Activated naive CD4-positive, alpha-beta T cell treated with Interleukin-2 at 50 U/mL for 16 hours (primary cell): ENCODE results near the gene SAP25.
A peak's percentile ranks its signal among the peaks of the same experiment; 100 is the strongest.
"Not testable (repeated sequence)": the region's sequence is repeated elsewhere in the genome, so short reads cannot be mapped to it uniquely, and the experiment has no call there.

Experiments used
- DNase-seq: peaks from one replicate; pipeline ENCODE4 v3.0.0-alpha.2; 2020

Gene SAP25

GRCh38 chr7:100556541-100556940 lies 17.2 kb downstream of the SAP25 start:
- no peak for DNase-seq

- no peak for DNase-seq
Measured at GRCh38 chr7:100555701-100556100, 18.0 kb downstream of the SAP25 start.

DNA sequence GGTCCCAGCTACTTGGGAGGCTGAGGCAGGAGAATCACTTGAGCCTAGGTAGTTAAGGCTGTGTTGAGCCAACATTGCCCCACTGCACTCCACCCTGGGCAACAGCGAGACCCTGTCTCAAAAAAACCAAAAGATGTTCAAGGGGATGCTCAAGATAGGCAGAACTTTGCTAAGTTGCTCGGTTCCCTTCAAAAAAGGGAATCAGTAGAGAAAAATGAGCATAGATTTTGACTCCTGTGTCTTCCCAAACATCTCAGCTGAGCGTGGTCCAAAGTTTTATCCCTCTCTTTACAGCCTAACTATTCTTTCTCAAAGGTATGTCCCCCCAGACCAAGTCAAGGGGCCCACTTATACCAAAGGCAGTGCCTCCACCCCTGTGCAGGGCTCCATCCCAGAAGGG lies 20.7 kb downstream of the SAP25 start:
- no peak for DNase-seq

DNA sequence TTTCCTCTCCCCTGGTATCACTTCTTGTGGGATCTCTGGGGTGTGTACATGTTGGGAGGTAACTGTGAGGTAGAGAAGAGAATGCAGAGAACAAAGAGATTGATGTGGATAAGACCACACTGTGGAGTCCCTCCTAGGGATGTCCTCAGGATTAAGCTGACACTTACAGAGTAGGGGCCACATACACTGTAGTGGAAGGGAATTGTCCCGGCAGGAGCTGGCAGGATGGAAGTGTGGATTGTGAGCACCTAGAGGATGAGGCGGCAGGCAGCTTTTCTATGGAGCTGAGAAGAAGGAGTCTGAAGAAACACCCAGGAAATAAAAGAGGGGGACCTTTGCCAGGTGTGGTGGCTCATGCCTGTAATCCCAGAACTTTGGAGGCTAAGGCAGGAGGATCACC lies 21.2 kb downstream of the SAP25 start:
- DNase-seq = no peak

- not testable (repeated sequence) for DNase-seq
Measured at GRCh38 chr7:100548446-100548845, 25.3 kb downstream of the SAP25 start.

DNA sequence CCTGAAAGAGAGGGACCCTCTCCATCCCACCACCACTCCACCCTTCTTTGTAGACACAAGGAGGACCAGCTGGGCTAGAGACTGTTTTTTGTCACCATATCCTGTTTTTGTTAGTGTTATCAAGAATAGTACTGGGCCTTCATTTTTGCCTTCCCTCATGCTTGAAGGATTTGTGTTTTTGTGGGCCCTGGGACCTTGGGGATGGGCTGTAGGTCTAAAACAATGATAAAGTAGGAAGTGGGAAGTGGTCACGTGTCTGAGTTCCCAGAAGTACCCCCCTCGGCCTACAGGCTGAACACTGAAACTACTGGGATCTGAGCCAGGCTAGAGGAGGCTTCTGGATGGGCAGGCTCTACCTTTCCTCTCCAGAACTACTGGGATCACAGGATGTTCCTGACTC lies 25.8 kb downstream of the SAP25 start:
- DNase-seq = no peak

- DNase-seq = no peak
Measured at GRCh38 chr7:100546926-100547800, 26.5 kb downstream of the SAP25 start.

- DNase-seq = no peak
Measured at GRCh38 chr7:100546129-100546925, 27.4 kb downstream of the SAP25 start.

DNA sequence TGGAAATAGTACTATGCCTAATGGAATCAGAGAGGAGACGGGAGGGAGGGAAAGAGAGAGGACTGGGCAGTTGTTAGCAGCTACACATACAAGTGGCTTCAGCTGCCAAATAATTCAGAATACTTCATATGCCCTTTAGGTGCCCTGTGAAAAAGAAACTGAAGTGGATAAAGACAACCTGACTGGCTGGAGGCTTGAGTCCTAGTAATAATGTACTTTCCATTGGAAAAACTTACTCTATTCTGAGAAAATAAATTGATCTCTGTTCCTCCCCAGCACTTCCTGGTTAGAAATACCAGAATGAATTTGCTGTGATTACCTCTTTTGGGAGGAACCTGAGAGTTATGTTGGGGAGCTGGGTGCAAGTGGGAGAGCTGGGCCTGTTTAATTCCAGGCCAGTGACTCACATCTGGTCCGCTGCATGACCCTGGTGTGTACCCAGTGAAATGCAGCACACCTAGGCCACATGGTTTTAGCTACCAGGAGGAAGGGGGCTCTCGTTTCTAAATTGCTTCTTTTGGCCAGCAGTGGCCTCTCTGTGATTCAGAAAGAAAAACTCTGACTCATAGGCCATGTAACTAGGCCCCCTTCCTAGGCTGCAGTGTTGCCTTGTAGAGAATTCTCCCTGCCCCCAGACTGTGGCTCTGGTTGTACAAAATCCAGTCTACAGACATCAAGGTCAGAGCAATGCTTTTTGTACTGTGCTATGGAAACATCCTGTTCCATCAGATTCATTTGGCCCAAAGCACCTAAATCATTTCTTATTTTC lies 28.2 kb downstream of the SAP25 start:
- DNase-seq = peak; percentile 69

GRCh38 chr7:100544967-100545359 lies 28.7 kb downstream of the SAP25 start:
- no peak for DNase-seq

DNA sequence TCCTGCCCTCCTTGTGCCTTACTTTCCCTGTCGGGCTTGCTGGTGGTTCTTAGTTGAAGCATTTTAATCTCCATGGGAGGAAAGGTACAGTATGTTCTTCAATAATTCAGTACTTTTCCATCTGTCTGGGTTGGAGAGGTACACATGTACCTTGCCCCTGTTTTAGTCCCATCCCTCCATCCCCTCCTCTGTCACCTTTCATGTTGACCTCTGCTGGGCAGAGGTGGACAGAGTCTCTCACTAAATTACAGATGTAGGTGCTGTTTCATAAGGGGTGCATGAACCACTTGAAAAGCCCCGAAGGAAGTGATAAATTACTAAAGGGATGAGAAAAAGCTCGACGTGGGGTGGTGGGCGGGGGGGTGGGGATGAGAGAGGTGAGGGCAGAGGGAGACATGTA lies 29.3 kb downstream of the SAP25 start:
- DNase-seq = no peak

DNA sequence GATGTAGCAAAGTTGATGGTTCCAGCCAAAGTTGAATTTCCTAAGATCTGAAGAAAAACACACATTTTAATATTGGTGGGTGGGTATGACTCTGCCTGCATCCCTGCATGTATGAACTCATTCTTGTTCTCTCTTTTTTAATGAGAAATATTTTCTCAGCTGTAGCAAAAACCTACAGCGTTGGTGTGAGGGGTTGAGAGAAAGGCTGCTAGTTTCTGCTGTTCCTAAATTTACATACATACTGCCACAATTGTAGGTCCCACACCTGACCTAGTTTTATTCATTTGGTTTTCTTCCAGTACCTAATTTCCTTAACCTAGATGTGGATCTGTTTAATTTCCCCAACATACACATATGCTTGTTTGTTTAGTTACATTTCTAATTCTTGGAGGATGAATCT lies 30.1 kb downstream of the SAP25 start:
- DNase-seq = no peak

DNA sequence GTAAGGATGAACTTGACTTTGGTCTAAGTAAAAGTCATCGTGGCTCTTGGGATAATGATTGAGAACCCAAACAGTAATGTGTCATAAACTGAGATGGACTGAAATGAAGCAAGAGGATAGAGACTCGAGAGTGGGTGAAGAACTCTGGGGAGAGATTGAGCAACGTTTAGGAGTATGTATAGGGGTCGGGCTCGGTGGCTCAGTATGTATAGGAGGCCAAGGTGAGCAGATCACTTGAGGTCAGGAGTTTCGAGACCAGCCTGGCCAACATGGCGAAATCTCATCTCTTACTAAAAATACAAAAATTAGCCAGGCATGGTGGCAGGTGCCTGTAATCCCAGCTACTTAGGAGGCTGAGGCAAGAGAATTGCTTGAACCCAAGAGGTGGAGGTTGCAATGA lies 32.4 kb downstream of the SAP25 start:
- DNase-seq = not testable (repeated sequence)

DNA sequence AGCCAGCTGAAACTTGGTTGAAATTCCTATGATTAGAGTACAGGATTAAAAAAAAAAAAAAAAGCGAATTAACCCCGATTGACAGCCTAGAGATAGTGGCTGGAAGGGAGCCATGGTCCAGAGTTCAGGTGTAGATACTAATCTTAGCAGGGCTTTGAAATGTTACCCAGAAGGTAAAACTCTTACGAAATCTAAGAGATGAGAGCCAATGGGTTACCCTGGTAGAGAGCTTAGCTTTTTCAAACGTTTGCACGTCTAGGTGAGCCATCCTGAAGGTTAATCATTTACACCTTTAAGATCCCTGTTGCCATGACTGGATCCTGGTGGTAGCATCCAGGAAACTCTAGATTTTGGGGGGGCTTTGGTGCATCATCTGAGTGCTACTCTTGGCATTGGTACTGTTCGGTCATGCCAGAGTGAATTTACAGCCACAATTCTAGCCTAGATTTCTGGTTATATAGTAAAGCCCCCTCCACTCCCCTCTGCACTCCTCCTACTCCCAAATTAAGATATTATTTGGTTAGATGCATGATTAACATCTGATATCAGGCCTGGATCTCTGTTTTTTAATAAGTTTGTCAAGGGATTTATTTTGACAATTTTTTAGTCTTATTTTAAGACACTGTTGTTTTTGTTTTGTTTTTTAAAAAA lies 33.5 kb downstream of the SAP25 start:
- DNase-seq = no peak

- DNase-seq = peak; percentile 12
Measured at GRCh38 chr7:100539436-100540006, 34.2 kb downstream of the SAP25 start.

GRCh38 chr7:100538654-100539435 lies 34.9 kb downstream of the SAP25 start, which contains the start of gene AGFG2:
Gene AGFG2 (plus strand): TSS chr7:100539203. CDS start chr7:100539347, 144 bp downstream.
- peak; percentile 100 for DNase-seq

DNA sequence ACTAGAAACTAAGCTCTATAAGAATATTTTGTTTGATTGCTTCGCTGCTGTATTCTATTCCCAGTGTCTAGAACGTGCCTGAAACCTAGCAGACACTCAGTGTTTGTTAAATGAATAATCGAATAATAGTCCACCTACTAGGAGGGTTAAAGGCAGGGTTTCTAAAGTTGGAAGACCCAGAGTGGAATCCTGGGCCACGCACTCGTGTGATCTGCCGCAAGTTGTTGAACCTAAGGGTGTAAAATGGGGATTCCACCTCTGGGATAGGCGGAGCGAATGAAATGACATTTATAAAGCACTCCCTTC lies 35.4 kb downstream of the SAP25 start:
- no peak for DNase-seq

GRCh38 chr7:100536695-100537094 lies 37.0 kb downstream of the SAP25 start:
- DNase-seq = not testable (repeated sequence)

- not testable (repeated sequence) for DNase-seq
Measured at GRCh38 chr7:100535982-100536381, 37.7 kb downstream of the SAP25 start.

GRCh38 chr7:100532165-100533022 lies 41.3 kb downstream of the SAP25 start:
- no peak for DNase-seq
